Stimulated activated naive CD4-positive, alpha-beta T cell treated with Interleukin-2 at 50 U/mL for 16 hours (primary cell): Measurements from ENCODE around the gene N4BP3.
"Not testable (repeated sequence)": the region's sequence is repeated elsewhere in the genome, so short reads cannot be mapped to it uniquely, and the experiment has no call there.

Source experiments
- DNase-seq: peaks from one replicate; lab custom pipeline; 2025; lab: John Stamatoyannopoulos, UW

The N4BP3 gene

GRCh38 chr5:178122346-178122745 is 9.0 kb downstream of the N4BP3 start:
- no peak for DNase-seq

GRCh38 chr5:178123094-178123965 is 10.0 kb downstream of the N4BP3 start:
- DNase-seq: no peak

- DNase-seq: no peak
Observed at GRCh38 chr5:178123966-178124925, 10.9 kb downstream of the N4BP3 start.

GRCh38 chr5:178125253-178125906 is 12.0 kb downstream of the N4BP3 start:
- no peak for DNase-seq

- DNase-seq: no peak
Observed at GRCh38 chr5:178126556-178126955, 13.2 kb downstream of the N4BP3 start.

GRCh38 chr5:178127300-178128009 is 14.1 kb downstream of the N4BP3 start:
- DNase-seq: not testable (repeated sequence)

GRCh38 chr5:178129296-178129695 is 16.0 kb downstream of the N4BP3 start:
- DNase-seq: no peak

GRCh38 chr5:178130234-178130575 is 16.9 kb downstream of the N4BP3 start:
- DNase-seq: not testable (repeated sequence)

GRCh38 chr5:178130576-178131445 is 17.5 kb downstream of the N4BP3 start, which contains the start of gene RMND5B:
RMND5B (plus strand) TSS chr5:178131014; CDS start chr5:178138120, 7,106 bp downstream.
- DNase-seq: peak; percentile 77

- DNase-seq: no peak
Observed at GRCh38 chr5:178131446-178131996, 18.2 kb downstream of the N4BP3 start.

GRCh38 chr5:178136990-178137389 is 23.7 kb downstream of the N4BP3 start:
- DNase-seq: no peak

- no peak for DNase-seq
Observed at GRCh38 chr5:178137991-178138390, 24.7 kb downstream of the N4BP3 start.

- no peak for DNase-seq
Observed at GRCh38 chr5:178141550-178141949, 28.2 kb downstream of the N4BP3 start.

- no peak for DNase-seq
Observed at GRCh38 chr5:178142642-178143041, 29.3 kb downstream of the N4BP3 start.

- no peak for DNase-seq
Observed at GRCh38 chr5:178143246-178143645, 29.9 kb downstream of the N4BP3 start.

- DNase-seq: no peak
Observed at GRCh38 chr5:178143901-178144300, 30.6 kb downstream of the N4BP3 start.

GRCh38 chr5:178145965-178146820 is 32.9 kb downstream of the N4BP3 start:
- peak; percentile 66 for DNase-seq

- DNase-seq: no peak
Observed at GRCh38 chr5:178147406-178147805, 34.1 kb downstream of the N4BP3 start.
